GM21381 (cell line): ENCODE results near the gene GLIS1.
"Not testable (repeated sequence)": the region's sequence is repeated elsewhere in the genome, so short reads cannot be mapped to it uniquely, and the experiment has no call there.

Experiments
- ATAC-seq: cut with Tn5 transposase; IDR thresholded peaks from one replicate; pipeline ENCODE4 v1.9.1; 2021; ENCODE audit warnings: mild to moderate bottlenecking, moderate library complexity; ENCODE audit not compliant: unreplicated experiment

GLIS1 gene

GRCh38 chr1:53656747-53657530, 82.0 kb downstream of the GLIS1 start:
- ATAC-seq = no peak

GRCh38 chr1:53655931-53656746, 82.8 kb downstream of the GLIS1 start:
- ATAC-seq = no peak

GRCh38 chr1:53654216-53655210, 84.5 kb downstream of the GLIS1 start:
- no peak for ATAC-seq

GRCh38 chr1:53653631-53654030, 85.3 kb downstream of the GLIS1 start:
- ATAC-seq = no peak

- ATAC-seq = no peak
These were observed 85.8 kb downstream of the GLIS1 start for GRCh38 chr1:53653200-53653575.

GRCh38 chr1:53652441-53653199, 86.3 kb downstream of the GLIS1 start:
- ATAC-seq = no peak

GRCh38 chr1:53651356-53651755, 87.6 kb downstream of the GLIS1 start:
- no peak for ATAC-seq

- ATAC-seq = no peak
These were observed 90.4 kb downstream of the GLIS1 start for GRCh38 chr1:53648516-53648915.

GRCh38 chr1:53647915-53648314, 91.0 kb downstream of the GLIS1 start:
- not testable (repeated sequence) for ATAC-seq

- no peak for ATAC-seq
These were observed 92.2 kb downstream of the GLIS1 start for GRCh38 chr1:53646732-53647131.

GRCh38 chr1:53645690-53646078, 93.3 kb downstream of the GLIS1 start:
- ATAC-seq = no peak

GRCh38 chr1:53644909-53645689, 93.9 kb downstream of the GLIS1 start:
- ATAC-seq = no peak

- ATAC-seq = no peak
These were observed 94.5 kb downstream of the GLIS1 start for GRCh38 chr1:53644496-53644895.

GRCh38 chr1:53643881-53644390, 95.0 kb downstream of the GLIS1 start:
- no peak for ATAC-seq

GRCh38 chr1:53643041-53643880, 95.7 kb downstream of the GLIS1 start:
- no peak for ATAC-seq

- no peak for ATAC-seq
These were observed 96.4 kb downstream of the GLIS1 start for GRCh38 chr1:53642607-53643006.

- ATAC-seq = no peak
These were observed 96.8 kb downstream of the GLIS1 start for GRCh38 chr1:53642215-53642555.

GRCh38 chr1:53641481-53642214, 97.3 kb downstream of the GLIS1 start:
- no peak for ATAC-seq
